Measurements from ENCODE around the gene NUCB1.

NUCB1 gene

DNA sequence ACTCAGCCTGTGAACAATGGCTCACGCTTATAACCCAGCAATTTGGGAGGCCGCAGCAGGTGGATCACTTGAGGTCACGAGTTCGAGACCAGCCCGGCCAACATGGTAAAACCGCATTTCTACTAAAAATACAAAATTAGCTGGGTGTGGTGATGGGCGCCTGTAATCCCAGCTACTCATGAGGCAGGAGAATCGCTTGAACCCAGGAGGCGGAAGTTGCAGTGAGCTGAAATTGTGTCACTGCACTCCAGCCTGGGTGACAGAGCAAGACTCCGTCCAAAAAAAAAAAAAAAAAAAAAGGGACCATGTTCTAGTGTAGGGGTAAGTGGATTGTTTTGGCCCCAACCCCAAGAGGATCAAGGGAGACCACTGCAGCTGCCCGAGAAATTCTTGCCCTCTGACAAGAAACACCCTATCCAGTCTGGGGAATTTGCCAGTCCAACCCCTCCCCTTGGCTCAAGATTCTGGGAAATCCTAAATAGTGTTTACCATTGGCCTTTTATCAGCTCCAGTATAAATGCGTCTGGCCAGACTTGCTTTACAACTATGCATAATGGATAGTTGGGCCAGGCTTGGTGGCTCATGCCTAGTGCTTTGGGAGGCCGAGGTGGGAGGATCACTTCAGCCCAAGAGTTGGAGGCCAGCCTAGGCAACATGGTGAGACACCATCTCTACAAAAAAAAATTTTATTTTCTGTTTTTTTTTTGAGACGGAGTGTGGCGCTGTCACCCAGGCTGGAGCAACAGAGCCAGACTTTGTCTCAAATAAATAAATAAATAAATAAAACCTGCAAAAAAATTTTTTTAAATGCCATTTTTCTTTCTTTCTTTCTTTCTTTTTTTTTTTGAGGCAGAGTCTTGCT is 28.3 kb downstream of the NUCB1 start:
- no peak overlapping the region for H3K4me3 ChIP-seq (ENCODE audit: low read depth, low read length)

DNA sequence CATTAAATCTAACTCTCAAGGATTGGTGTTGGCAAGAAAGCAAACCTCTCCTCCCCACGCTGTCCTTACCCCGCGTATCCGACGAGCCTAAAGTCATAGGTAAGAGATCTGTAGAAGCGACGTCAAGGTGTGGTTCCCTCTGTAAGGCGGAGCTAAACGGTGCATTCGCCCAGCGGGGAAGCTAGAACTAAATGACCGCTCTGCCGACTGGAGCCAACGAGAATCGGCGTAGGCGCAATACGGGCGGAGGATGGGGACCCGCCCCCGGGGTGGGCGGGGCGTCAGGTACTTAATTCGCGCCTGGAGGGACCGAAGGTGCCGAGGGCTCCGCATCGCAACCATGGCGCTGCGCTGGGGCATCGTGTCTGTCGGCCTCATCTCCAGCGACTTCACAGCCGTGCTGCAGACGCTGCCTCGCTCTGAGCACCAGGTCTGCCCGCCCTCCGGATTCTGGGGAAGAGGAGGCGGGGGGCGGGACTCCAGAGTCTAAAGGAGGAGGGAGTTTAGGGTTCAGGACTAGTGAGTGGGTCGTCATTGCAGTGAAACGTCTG is 33.3 kb downstream of the NUCB1 start, which contains the start of gene DHDH:
DHDH (plus strand) TSS at position 318 of the 551 bp plus-strand sequence; CDS start at position 341, 23 bp downstream.
- peak within 1 kb of the TSS; percentile 17 for H3K4me3 ChIP-seq (ENCODE audit: low read depth, low read length)

DNA sequence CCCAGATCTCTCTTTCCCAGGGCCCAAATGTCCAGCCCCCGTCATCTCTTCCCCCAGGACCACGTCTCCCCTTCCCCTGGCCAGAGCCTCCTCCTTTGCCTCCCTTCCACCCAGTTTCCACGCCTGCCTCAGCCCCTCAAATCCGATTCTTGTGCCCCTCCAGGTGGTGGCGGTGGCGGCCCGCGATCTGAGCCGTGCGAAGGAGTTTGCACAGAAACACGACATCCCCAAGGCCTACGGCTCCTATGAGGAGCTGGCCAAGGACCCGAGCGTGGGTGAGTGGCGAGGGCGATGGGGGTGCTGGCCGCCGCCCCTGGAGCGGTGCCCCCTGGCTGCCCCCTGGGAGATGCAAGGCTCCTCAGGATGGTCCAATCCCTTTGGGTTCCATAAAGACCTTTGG is 34.7 kb downstream of the NUCB1 start:
- H3K4me3 ChIP-seq (ENCODE audit: low read depth, low read length): no peak overlapping the region

DNA sequence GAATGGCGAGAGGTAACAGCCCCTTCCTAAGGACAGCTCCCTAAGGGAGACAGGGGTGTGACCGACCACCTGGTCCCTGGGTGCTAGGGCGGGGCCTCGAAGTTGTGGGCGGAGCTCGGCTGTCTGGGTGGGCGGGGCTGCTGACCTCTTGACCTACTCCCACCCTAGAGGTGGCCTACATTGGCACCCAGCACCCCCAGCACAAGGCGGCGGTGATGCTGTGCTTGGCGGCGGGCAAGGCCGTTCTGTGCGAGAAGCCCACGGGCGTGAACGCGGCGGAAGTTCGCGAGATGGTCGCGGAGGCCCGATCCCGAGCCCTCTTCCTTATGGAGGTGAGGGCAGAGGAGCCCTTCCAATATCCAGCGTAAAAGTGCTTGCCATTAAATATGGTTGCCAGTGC is 35.8 kb downstream of the NUCB1 start:
- H3K4me3 ChIP-seq (ENCODE audit: low read depth, low read length): no peak overlapping the region

DNA sequence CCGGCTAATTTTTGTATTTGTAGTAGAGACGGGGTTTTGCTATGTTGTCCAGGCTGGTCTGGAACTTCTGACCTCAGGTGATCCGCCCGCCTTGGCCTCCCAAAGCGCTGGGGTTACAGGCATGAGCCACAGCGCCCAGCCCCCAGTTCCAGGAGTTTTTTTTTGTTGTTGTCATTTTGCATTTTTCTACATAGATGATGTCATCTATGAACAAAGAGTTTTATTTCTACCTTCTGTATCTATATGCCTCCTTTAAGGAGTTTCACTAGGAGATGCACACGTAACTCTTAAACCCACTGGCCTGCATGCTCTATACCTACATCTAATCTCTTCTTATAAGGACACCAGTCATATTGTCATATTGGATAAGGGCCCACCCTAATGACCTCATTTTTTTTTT is 38.1 kb downstream of the NUCB1 start:
- no peak overlapping the region for H3K4me3 ChIP-seq (ENCODE audit: low read depth, low read length)

DNA sequence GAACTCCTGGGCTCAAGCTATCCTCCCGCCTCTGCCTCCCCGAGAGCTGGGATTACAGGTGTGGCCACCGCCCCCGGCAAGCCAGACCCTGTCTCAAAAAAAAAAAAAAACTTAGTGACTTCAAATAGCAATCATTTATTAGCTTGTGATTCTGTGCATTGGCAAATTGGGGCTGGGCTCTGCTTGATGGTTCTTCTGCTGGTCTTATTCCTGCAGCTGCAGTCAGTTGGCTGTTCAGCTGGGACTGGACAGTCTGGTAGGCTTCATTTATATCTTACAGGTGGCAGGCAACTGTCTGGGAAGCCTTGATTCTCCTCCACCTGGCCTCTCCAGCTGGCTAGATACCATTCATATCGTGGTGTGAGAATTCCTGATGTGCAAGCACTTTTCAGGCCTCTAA is 40.8 kb downstream of the NUCB1 start:
- no peak overlapping the region for H3K4me3 ChIP-seq (ENCODE audit: low read depth, low read length)

DNA sequence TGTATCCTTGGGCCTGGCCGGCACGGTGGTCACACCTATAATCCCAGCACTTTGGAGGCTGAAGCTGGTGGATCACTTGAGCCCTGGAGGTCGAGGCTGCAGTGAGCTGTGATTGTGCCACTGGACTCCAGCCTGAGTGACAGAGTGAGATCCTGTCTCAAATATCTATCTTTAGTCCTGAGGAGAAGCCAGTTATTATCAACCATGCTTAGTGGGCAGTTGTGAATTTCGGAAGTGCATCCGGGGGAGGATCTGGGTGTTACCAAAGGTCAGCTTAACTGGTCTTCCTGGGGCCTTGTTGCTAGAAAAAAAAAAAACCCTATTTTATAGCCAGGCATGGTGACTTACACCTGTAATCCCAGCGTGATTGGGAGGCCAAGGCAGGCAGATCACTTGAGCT is 43.0 kb downstream of the NUCB1 start:
- no peak overlapping the region for H3K4me3 ChIP-seq (ENCODE audit: low read depth, low read length)

DNA sequence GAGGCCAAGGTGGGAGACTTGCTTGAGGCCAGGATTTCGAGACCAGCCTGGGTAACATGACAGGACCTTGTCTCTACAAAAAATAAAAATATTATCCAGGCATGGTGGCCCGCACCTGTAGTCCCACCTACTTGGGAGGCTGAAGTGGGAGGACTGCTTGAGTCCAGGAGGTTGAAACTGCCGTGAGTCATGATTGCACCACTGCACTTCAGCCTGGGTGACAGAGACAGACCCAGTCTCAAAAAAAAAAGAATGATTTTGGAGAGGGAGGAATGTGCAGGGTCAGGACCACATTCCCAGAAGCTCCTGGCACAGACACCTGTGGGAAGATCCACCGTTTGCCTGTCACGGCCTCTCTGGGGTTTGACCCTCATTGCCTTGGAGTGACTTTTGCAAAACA is 45.3 kb downstream of the NUCB1 start:
- no peak overlapping the region for H3K4me3 ChIP-seq (ENCODE audit: low read depth, low read length)

DNA sequence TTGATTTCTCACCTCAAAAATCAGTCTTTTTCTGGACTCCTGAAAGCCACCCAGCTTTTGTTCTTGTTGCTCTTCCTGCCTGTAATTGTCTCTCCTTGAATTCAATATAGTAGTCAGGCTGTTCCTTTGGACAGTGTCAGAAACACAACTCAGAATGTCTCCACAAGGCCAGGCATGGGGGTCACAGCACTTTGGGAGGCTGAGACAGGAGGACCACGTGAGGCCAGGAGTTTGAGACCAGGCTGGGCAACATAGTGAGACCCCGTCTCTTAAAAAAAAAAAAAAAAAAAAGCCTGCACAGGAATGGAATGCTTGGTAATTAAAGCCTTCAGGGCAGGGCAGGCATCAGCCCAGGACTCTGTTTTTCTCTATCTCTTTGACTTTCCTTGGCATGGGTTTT is 45.7 kb downstream of the NUCB1 start:
- H3K4me3 ChIP-seq (ENCODE audit: low read depth, low read length): no peak overlapping the region

DNA sequence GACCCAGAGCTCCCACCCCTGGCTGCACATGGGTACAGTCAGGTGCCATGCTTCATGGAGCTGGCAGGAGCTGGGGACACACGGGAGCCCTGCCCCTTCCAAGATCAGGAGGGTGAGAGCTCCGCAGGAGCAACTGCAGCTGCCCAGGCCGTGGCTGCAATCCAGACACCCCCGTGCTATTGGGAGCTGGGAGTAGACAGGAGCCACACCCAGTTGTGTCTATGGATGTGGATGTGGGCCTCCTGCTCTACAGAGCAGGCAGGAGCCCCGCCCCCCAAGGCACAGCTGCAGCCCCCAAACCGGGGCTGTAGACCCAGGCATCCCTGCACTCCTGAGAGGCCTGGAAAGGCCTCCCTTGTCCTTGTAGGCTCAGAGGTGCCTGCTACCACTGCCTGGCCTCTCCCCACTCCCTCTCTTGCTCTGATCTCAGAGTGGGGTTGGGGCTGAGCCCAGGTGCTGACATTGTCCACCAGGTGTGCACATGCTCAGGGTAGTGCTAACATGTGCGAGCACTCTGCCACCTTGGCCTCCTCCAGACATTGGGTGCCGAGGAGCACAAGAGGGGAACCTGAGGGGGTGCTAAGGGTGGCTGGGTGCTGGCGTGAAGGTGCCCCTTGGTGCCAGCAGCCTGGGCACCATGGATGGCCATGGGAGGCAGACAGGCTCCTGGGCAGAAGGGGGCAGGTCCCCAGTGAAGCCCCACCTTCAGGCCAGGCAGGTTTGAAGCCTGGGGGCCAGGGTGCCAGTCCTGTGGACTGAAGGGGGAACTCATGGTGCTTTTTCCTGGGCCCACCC is 46.5 kb downstream of the NUCB1 start:
- H3K4me3 ChIP-seq (ENCODE audit: low read depth, low read length): no peak overlapping the region

DNA sequence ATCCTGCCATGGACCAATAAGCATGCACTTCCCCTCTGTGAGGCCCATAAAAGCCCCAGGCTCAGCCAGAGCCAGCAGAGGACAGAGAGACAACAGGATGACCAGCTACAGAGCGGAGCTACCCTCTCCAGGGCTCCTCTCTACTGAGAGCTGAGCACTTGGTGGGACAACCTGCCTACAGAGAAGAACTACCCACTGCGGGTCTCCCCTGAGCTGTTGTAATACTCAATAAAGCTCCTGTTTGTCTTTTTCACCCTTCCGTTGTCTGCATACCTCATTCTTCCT is 47.1 kb downstream of the NUCB1 start:
- H3K4me3 ChIP-seq (ENCODE audit: low read depth, low read length): no peak overlapping the region

DNA sequence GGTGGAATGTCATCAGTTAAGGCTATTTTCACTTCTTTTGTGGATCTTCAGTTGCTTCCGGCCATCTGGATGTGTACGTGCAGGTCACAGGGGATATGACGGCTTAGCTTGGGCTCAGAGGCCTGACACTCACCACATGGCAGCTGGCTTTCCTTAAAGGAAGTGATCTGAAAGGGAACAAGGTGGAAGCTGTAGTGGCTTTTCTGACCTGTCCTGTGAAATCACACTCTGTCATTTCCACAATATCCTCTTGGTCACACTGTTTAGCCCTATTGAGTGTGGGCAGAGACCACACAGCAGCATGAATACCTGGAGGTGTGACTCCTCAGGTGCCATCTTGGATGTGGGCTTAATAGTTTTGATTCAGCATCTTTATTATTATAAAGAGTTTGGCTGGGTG is 50.0 kb downstream of the NUCB1 start:
- no peak overlapping the region for H3K4me3 ChIP-seq (ENCODE audit: low read depth, low read length)

DNA sequence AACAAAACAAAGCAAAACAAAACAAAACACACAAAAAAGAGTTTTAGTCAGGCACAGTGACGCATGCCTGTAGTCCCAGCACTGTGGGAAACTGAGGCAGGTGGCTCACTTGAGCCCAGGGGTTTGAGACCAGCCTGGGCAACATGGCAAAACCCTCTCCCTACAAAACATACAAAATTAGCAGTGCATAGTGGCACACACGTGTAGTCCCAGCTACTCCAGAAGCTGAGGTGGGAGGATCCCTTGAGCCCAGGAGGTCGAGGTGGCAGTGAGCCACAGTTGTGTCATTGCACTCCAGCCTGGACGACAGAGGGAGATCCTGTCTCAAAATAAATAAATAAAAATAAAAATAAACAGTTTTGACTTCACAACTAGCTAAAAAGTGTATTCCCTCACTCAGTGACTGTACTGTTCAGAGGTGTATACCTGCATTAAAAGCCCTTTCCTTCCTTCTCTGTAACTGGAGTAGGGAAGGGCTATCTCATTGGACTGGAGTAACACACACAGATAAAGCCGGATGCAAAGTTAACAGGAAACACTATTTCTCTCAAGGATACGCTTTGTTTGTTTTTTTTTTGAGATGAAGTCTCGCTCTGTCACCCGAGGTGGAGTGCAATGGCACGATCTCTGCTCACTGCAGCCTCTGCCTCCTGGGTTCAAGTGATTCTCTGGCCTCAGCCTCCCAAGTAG is 50.9 kb downstream of the NUCB1 start:
- no peak overlapping the region for H3K4me3 ChIP-seq (ENCODE audit: low read depth, low read length)

DNA sequence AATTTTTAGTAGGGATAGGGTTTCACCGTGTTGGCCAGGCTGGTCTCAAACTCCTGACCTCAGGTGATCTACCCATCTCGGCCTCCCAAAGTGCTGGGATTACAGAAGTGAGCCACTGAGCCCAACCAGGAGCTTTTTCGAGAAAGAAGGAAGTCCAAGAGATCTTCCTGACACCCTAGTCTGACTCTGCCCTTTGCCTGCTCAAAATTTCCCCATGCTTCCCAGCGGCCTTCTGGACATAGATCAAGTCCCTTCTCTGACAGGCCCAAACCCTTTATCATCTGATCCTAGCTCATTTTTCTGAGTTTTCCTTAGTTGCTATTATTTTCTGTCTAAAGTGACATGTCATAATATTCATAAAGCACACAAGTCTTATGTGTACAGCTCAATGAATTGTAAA is 53.0 kb downstream of the NUCB1 start:
- no peak overlapping the region for H3K4me3 ChIP-seq (ENCODE audit: low read depth, low read length)

DNA sequence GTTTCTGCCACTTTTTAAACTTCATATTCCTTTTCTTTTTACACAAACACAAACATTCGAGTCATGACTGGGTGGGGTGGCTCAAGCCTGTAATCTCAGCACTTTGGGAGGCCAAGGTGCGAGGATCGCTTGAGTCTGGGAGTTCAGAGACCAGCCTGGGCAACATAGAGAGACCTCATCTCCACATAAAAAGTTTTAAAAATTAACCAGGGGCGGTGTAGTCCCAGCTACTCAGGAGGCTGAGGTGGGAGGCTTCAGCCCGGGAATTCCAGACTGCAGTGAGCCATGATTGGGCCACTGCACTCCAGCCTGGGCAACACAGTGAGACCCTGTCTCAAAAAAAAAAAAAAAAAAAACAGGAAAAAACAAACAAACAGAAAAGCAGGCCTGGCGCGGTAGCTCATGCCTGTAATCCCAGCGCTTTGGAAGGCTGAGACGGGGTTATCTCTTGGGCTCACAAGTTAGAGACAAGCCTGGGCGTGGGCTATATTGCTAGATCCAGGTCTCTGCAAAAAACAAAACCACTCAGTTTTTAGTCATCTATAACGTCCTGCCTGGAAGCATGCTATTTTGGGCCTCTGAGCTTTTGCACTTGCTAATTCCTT is 54.0 kb downstream of the NUCB1 start:
- peak overlapping the region; percentile 91 for H3K4me3 ChIP-seq (ENCODE audit: low read depth, low read length)

DNA sequence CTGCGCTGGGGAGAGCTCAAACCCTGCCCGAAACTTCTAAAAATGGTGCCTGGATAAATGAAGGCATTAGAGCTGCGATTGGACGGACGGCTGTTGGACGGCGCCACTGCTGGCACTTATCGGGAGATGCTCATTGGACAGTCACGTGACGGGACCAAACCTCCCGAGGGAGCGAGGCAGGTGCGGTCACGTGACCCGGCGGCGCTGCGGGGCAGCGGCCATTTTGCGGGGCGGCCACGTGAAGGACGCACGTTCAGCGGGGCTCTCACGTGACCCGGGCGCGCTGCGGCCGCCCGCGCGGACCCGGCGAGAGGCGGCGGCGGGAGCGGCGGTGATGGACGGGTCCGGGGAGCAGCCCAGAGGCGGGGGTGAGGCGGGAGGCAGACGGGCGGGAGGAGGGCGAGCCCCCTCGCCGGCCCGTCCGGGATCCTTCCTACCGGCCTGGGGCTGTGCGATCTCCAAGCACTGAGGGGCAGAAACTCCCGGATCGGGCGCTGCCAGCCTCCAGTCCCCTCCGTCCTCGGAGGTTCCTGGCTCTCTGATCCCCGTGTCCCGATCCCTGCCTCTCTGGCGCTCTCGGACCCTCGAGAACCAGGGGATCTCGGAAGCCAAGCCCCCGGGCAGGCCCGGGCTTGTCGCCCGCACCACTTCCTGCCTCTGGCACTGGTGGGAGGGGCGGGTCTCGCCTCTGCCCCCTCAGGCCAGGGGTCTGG is 54.6 kb downstream of the NUCB1 start, which contains the start of gene BAX:
BAX (plus strand) TSS at position 281 of the 713 bp plus-strand sequence; CDS start at position 335, 54 bp downstream.
- peak within 1 kb of the TSS; percentile 91 for H3K4me3 ChIP-seq (ENCODE audit: low read depth, low read length)

DNA sequence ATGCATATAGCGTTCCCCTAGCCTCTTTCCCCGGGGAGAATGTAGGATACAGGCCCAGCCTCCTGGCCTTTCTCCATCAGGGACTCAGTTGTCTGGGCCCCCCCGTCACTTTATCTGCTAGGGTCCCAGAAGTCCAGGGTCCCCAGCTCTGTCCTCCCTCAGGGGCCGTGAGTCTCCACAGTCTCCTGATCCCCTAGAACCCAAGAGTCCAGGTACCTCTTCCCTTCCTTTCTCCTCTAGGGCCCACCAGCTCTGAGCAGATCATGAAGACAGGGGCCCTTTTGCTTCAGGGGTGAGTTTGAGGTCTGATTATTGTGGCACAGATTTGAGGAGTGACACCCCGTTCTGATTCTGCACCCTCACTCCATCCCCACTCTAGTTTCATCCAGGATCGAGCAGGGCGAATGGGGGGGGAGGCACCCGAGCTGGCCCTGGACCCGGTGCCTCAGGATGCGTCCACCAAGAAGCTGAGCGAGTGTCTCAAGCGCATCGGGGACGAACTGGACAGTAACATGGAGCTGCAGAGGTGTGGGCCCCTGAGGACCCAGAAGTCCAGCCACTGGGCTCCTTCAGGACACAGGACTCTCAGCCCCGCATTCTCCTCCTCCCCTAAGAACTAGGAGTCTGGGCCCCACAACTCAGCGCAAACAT is 55.3 kb downstream of the NUCB1 start:
- H3K4me3 ChIP-seq (ENCODE audit: low read depth, low read length): peak overlapping the region; percentile 91

DNA sequence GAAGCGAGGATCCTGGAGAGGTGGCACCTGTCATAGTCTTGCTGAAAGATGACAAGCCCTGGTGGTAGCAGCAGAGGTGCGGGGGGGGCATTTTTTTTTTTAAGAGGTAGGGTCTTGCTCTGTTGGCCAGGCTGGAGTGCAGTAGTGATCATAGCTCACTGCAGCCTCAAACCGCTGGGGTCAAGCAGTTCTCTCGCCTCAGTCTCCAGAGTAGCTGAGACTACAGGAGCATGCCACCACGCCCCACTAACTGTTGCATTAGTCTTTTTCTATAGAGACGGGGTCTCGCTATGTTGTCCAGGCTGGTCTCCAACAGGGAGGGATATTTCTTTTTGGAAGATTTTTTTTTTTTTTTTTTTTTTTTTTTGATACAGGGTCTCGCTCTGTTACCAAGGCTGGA is 57.9 kb downstream of the NUCB1 start:
- H3K4me3 ChIP-seq (ENCODE audit: low read depth, low read length): no peak overlapping the region

DNA sequence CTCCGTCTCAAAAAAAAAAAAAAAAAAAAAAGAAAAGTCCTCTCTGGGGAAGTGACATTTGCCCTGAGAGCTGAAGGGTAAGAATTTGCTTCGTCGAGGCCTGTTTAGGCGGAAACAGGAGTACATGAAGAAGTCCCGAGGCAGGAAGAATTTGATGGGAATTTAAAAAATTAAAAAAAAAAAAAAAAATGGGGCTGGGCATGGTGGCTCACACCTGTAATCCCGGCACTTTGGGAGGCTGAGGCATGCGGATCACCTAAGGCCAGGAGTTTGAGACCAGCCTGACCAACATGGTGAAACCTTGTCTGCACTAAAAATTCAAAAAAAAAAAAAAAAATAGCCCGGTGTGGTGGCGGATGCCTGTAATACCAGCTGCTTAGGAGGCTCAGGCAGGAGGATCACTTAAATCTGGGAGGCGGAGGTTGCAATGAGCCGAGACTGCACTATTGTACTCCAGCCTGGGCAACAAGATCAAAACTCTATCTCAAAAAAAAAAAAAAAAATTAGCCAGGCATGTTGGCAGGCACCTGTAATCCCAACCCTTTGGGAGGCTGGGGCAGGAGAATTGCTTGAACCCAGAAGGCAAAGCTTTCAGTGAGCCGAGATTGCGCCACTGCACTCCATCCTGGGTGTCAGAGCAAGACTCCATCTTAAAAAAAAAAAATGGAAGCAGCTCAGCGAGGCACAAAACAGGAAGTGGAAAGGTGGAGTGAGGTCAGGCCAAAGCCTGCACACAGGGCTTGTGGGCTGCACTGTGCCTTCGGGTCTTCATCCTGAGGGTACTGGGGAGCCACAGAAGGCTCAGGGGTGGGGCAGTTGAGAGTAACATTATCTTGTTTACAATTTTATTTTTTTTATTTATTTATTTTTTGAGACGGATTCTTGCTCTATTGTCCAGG is 59.5 kb downstream of the NUCB1 start:
- H3K4me3 ChIP-seq (ENCODE audit: low read depth, low read length): no peak overlapping the region

Data from iPS-11a (cell line).